ENCODE data around the gene RNU5D-1.
"Not testable (repeated sequence)": the region's sequence is repeated elsewhere in the genome, so short reads cannot be mapped to it uniquely, and the experiment has no call there.

RNU5D-1 gene

GRCh38 chr1:44730741-44731512 is at the start of gene RNU5D-1:
TSS of gene RNU5D-1 (minus strand) at chr1:44731170.
- peak; percentile 100 for DNase-seq

- no peak for DNase-seq
Measured at GRCh38 chr1:44780583-44781121, 49.7 kb upstream of the RNU5D-1 start.

GRCh38 chr1:44778705-44779576 is 48.0 kb upstream of the RNU5D-1 start:
- no peak for DNase-seq

GRCh38 chr1:44777969-44778635 is 47.1 kb upstream of the RNU5D-1 start:
- DNase-seq = no peak

GRCh38 chr1:44777547-44777946 is 46.6 kb upstream of the RNU5D-1 start:
- DNase-seq = no peak

- DNase-seq = no peak
Measured at GRCh38 chr1:44776730-44777068, 45.7 kb upstream of the RNU5D-1 start.

- DNase-seq = no peak
Measured at GRCh38 chr1:44775930-44776729, 45.2 kb upstream of the RNU5D-1 start.

- DNase-seq = peak; percentile 94
Measured at GRCh38 chr1:44775078-44775929, 44.3 kb upstream of the RNU5D-1 start, which contains the start of gene RPS8. TSS of gene RPS8 (plus strand) at chr1:44775540. CDS start at chr1:44775597, 57 bp downstream.

- DNase-seq = not testable (repeated sequence)
Measured at GRCh38 chr1:44766421-44766820, 35.5 kb upstream of the RNU5D-1 start.

- no peak for DNase-seq
Measured at GRCh38 chr1:44760876-44761275, 29.9 kb upstream of the RNU5D-1 start.

GRCh38 chr1:44759077-44759476 is 28.1 kb upstream of the RNU5D-1 start:
- no peak for DNase-seq

GRCh38 chr1:44757420-44757819 is 26.4 kb upstream of the RNU5D-1 start:
- DNase-seq = no peak

GRCh38 chr1:44747878-44748277 is 16.9 kb upstream of the RNU5D-1 start:
- no peak for DNase-seq

- no peak for DNase-seq
Measured at GRCh38 chr1:44743211-44743610, 12.2 kb upstream of the RNU5D-1 start.

- no peak for DNase-seq
Measured at GRCh38 chr1:44740179-44740617, 9.2 kb upstream of the RNU5D-1 start.

- DNase-seq = peak; percentile 99
Measured at GRCh38 chr1:44739307-44740178, 8.6 kb upstream of the RNU5D-1 start, which contains the start of gene KIF2C. TSS of gene KIF2C (plus strand) at chr1:44739837. CDS start at chr1:44739933, 96 bp downstream.

GRCh38 chr1:44738953-44739306 is 8.0 kb upstream of the RNU5D-1 start:
- DNase-seq = not testable (repeated sequence)

GRCh38 chr1:44735992-44736391 is 5.0 kb upstream of the RNU5D-1 start:
- DNase-seq = no peak

- no peak for DNase-seq
Measured at GRCh38 chr1:44733784-44734183, 2.8 kb upstream of the RNU5D-1 start.

GRCh38 chr1:44733365-44733764 is 2.4 kb upstream of the RNU5D-1 start:
- no peak for DNase-seq
